IMR-90 (cell line): ENCODE results near the gene NOL4L. TPM values are rescaled to one million over a fixed set of nuclear protein-coding genes. Genes with fewer than 3 reads are reported as not detected.

ENCODE experiments used
- ATAC-seq: fragments of 200-7000 bp; cut with Tn5 transposase; 2 replicates; pipeline ENCODE4 v1.9.1; 2020; ENCODE audit warnings: low read depth, mild to moderate bottlenecking, moderate library complexity
- BruUV-seq: library from RNA; stranded (reverse); fragments of 400-500 nt; replicated peaks from 2 replicates; lab custom pipeline; 2021; lab: Mats Ljungman, UMichigan
- CTCF ChIA-PET: fragments of 300-600 bp; formaldehyde crosslinking; extraction: SDS; loops from one replicate; lab custom pipeline; 2021; ENCODE audit warnings: antibody characterized with exemption; lab: Yijun Ruan, JAX
- POLR2A ChIA-PET: fragments of 300-600 bp; sonication (Branson Sonifier 250); formaldehyde crosslinking; loops from one replicate; lab custom pipeline; 2022; ENCODE audit warnings: antibody characterized with exemption; ENCODE audit not compliant: unreplicated experiment; lab: Charles Lee
- DNase-seq: peaks from one replicate; pipeline ENCODE4 v3.0.0; 2013
- H2AFZ ChIP-seq: replicated peaks from 2 replicates; pipeline ENCODE3; 2013; ENCODE audit warnings: low read length, mild to moderate bottlenecking; ENCODE audit not compliant: poor library complexity
- H2AK5ac ChIP-seq: 2 replicates; pipeline ENCODE4 v1.6.1; 2013; ENCODE audit warnings: low read depth, low read length, inconsistent platforms
- H2AK9ac ChIP-seq: replicated peaks from 2 replicates; pipeline ENCODE3; 2013; ENCODE audit warnings: mild to moderate bottlenecking, low read depth, low read length, moderate library complexity; ENCODE audit not compliant: poor library complexity
- H2BK120ac ChIP-seq: 2 replicates; pipeline ENCODE4 v1.6.1; 2013; ENCODE audit warnings: low read depth, low read length, inconsistent platforms
- H2BK15ac ChIP-seq: 3 replicates; pipeline ENCODE4 v1.6.1; 2013; ENCODE audit warnings: low read depth, low read length, inconsistent platforms
- H2BK20ac ChIP-seq: 2 replicates; pipeline ENCODE4 v1.6.1; 2013; ENCODE audit warnings: low read depth, mild to moderate bottlenecking, inconsistent platforms, low read length, moderate library complexity
- H2BK5ac ChIP-seq: 2 replicates; pipeline ENCODE4 v1.6.1; 2013; ENCODE audit warnings: mild to moderate bottlenecking, low read depth, low read length, inconsistent platforms; ENCODE audit not compliant: poor library complexity, severe bottlenecking
- H3K14ac ChIP-seq: replicated peaks from 2 replicates; pipeline ENCODE4 v1.6.1; 2013; ENCODE audit warnings: low read depth, low read length, inconsistent platforms
- H3K18ac ChIP-seq: 2 replicates; pipeline ENCODE4 v1.6.1; 2013; ENCODE audit warnings: low read depth, low read length, control low read depth
- H3K23ac ChIP-seq: 2 replicates; pipeline ENCODE4 v1.6.1; 2013; ENCODE audit warnings: low read depth, low read length, inconsistent platforms
- H3K27ac ChIP-seq: 2 replicates; pipeline ENCODE4 v1.5.1; 2013; ENCODE audit warnings: mild to moderate bottlenecking, control low read depth, low read length; ENCODE audit not compliant: insufficient read depth
- H3K27me3 ChIP-seq: 2 replicates; pipeline ENCODE4 v1.6.1; 2013; ENCODE audit warnings: low read length; ENCODE audit not compliant: control insufficient read depth, insufficient read depth
- H3K36me3 ChIP-seq: 2 replicates; pipeline ENCODE4 v1.6.1; 2013; ENCODE audit warnings: low read length, mixed read lengths; ENCODE audit not compliant: control insufficient read depth, insufficient read depth
- H3K4ac ChIP-seq: 2 replicates; pipeline ENCODE4 v1.6.1; 2013; ENCODE audit warnings: low read depth, low read length, inconsistent platforms
- H3K4me1 ChIP-seq: 2 replicates; pipeline ENCODE4 v1.6.1; 2013; ENCODE audit warnings: low read length, mixed read lengths; ENCODE audit not compliant: control insufficient read depth, insufficient read depth
- H3K4me2 ChIP-seq: 2 replicates; pipeline ENCODE4 v1.6.1; 2013; ENCODE audit warnings: low read depth, mild to moderate bottlenecking, control low read depth, low read length, moderate library complexity
- H3K4me3 ChIP-seq: 2 replicates; pipeline ENCODE4 v1.5.1; 2013; ENCODE audit warnings: low read depth, mild to moderate bottlenecking, control low read depth, low read length, moderate library complexity; ENCODE audit not compliant: insufficient read depth
- H3K56ac ChIP-seq: 2 replicates; pipeline ENCODE4 v1.6.1; 2013; ENCODE audit warnings: low read length, inconsistent platforms; ENCODE audit not compliant: insufficient read depth; ENCODE audit errors: extremely low read depth
- H3K79me1 ChIP-seq, 2 experiments: 2 replicates each; pipeline ENCODE4 v1.6.1; 2013; ENCODE audit warnings: low read length in 2 of 2, inconsistent platforms in 1 of 2, low read depth in 1 of 2
- H3K9ac ChIP-seq: 2 replicates; pipeline ENCODE4 v1.6.1; 2013; ENCODE audit warnings: low read depth, low read length, control low read depth
- H3K9me1 ChIP-seq: 2 replicates; pipeline ENCODE4 v1.6.1; 2013; ENCODE audit warnings: low read length, inconsistent platforms; ENCODE audit not compliant: insufficient read depth
- H3K9me3 ChIP-seq: 2 replicates; pipeline ENCODE4 v1.6.1; 2013; ENCODE audit warnings: low read length; ENCODE audit not compliant: control insufficient read depth, insufficient read depth
- H4K20me1 ChIP-seq: 2 replicates; pipeline ENCODE4 v1.6.1; 2013; ENCODE audit warnings: low read length, inconsistent platforms; ENCODE audit not compliant: insufficient read depth
- H4K5ac ChIP-seq: 2 replicates; pipeline ENCODE4 v1.6.1; 2013; ENCODE audit warnings: mild to moderate bottlenecking, low read depth, low read length, control low read depth
- H4K8ac ChIP-seq, 2 experiments: 2 replicates each; pipeline ENCODE4 v1.6.1; 2013; ENCODE audit warnings: low read depth in 2 of 2, low read length in 2 of 2, control low read depth in 1 of 2, inconsistent platforms in 1 of 2
- H4K91ac ChIP-seq: 2 replicates; pipeline ENCODE4 v1.6.1; 2013; ENCODE audit warnings: low read depth, low read length, inconsistent platforms; ENCODE audit not compliant: insufficient read depth
- BHLHE40 ChIP-seq: fragments of 150-350 bp; IDR thresholded peaks from 2 replicates; pipeline ENCODE4 v1.6.1; 2016; ENCODE audit warnings: mild to moderate bottlenecking, low read depth, low read length
- CEBPB ChIP-seq: IDR thresholded peaks from 2 replicates; pipeline ENCODE4 v1.6.1; 2012; ENCODE audit warnings: low read depth, low read length, improper control_type of control experiment
- MAFK ChIP-seq: IDR thresholded peaks from 2 replicates; pipeline ENCODE4 v1.6.1; 2012; ENCODE audit warnings: low read depth, low read length, improper control_type of control experiment
- MAZ ChIP-seq: IDR thresholded peaks from 2 replicates; pipeline ENCODE4 v1.6.1; 2012; ENCODE audit warnings: low read depth, mild to moderate bottlenecking, low read length, improper control_type of control experiment, moderate library complexity, borderline replicate concordance
- MXI1 ChIP-seq: IDR thresholded peaks from 2 replicates; pipeline ENCODE4 v1.6.1; 2012; ENCODE audit warnings: low read depth, mild to moderate bottlenecking, low read length, moderate library complexity, borderline replicate concordance
- NFE2L2 ChIP-seq: fragments of 150-350 bp; IDR thresholded peaks from 2 replicates; pipeline ENCODE4 v1.6.1; 2016; ENCODE audit warnings: low read depth, mild to moderate bottlenecking, low read length
- POLR2A ChIP-seq: IDR thresholded peaks from 2 replicates; pipeline ENCODE4 v1.6.1; 2012; ENCODE audit warnings: mild to moderate bottlenecking, low read depth, low read length
- RAD21 ChIP-seq: IDR thresholded peaks from 2 replicates; pipeline ENCODE4 v1.6.1; 2012; ENCODE audit warnings: low read length, improper control_type of control experiment
- RCOR1 ChIP-seq: IDR thresholded peaks from 2 replicates; pipeline ENCODE4 v1.6.1; 2012; ENCODE audit warnings: mild to moderate bottlenecking, low read length, improper control_type of control experiment; ENCODE audit not compliant: insufficient replicate concordance
- RFX5 ChIP-seq: IDR thresholded peaks from 2 replicates; pipeline ENCODE4 v1.8.0; 2012; ENCODE audit warnings: low read depth, mild to moderate bottlenecking, low read length, moderate library complexity
- SMC3 ChIP-seq: fragments of 150-350 bp; IDR thresholded peaks from 2 replicates; pipeline ENCODE4 v1.6.1; 2016; ENCODE audit warnings: low read depth, mild to moderate bottlenecking, antibody characterized with exemption, low read length, moderate library complexity
- WGBS, 2 experiments: methylation state at CpG; one replicate each; pipeline versions ENCODE4 v1.1.5 to v1.1.7; 2013; ENCODE audit warnings: missing lambda C conversion rate in 2 of 2; ENCODE audit not compliant: insufficient read length in 1 of 2; ENCODE audit errors: extremely low coverage in 2 of 2; 5-methylcytosine and 5-hydroxymethylcytosine counted together
- dilution Hi-C: fragments of 300-500 bp; cut with HindIII; formaldehyde crosslinking; loops from one replicate; pipeline ENCODE4 v1.14.3; 2018; ENCODE audit warnings: low sequenced_read_pairs; ENCODE audit not compliant: unreplicated experiment
- in situ Hi-C: fragments of 300-500 bp; cut with MboI; formaldehyde crosslinking; loops from 3 replicates; pipeline ENCODE4 v1.14.3; 2019; ENCODE audit warnings: low sequenced_read_pairs, inconsistent platforms, mixed read lengths
- intact Hi-C: fragments of 100-400 bp; cut with micrococcal nuclease; formaldehyde crosslinking; loops from 2 replicates; pipeline ENCODE4 v1.10.0; 2022
- polyA plus RNA-seq, 3 experiments: library from polyadenylated mRNA; depleted of rRNA; stranded (reverse); fragments of >200 nt; gene quantifications; 2 replicates each; pipeline ENCODE4 v1.2.3, GENCODE V29; 2012; ENCODE audit warnings: low replicate concordance in 1 of 3
- total RNA-seq: library from RNA; depleted of rRNA; stranded (reverse); fragments of >200 nt; gene quantifications from 2 replicates; pipeline ENCODE4 v1.2.3, GENCODE V29; 2012
- TF ChIP-seq, protein P1 (sequence below): fragments of 150-350 bp; IDR thresholded peaks from 2 replicates; pipeline ENCODE4 v1.6.1; 2017; ENCODE audit warnings: mild to moderate bottlenecking, antibody characterized with exemption, low read length, low read depth
- TF ChIP-seq, protein P2 (sequence below): fragments of 150-350 bp; IDR thresholded peaks from 2 replicates; pipeline ENCODE4 v1.6.1; 2016; ENCODE audit warnings: low read depth, mild to moderate bottlenecking, low read length, moderate library complexity, borderline replicate concordance
- TF ChIP-seq, protein P3 (sequence below): conservative IDR thresholded peaks from 2 replicates; pipeline ENCODE4 v1.5.1; 2012; ENCODE audit warnings: mild to moderate bottlenecking, low read depth, low read length, improper control_type of control experiment

Gene NOL4L
- total and polyA plus RNA-seq, 2 of the 4 experiments (the other 2 are of a cell fraction): 4.7 to 13.3 TPM

DNA sequence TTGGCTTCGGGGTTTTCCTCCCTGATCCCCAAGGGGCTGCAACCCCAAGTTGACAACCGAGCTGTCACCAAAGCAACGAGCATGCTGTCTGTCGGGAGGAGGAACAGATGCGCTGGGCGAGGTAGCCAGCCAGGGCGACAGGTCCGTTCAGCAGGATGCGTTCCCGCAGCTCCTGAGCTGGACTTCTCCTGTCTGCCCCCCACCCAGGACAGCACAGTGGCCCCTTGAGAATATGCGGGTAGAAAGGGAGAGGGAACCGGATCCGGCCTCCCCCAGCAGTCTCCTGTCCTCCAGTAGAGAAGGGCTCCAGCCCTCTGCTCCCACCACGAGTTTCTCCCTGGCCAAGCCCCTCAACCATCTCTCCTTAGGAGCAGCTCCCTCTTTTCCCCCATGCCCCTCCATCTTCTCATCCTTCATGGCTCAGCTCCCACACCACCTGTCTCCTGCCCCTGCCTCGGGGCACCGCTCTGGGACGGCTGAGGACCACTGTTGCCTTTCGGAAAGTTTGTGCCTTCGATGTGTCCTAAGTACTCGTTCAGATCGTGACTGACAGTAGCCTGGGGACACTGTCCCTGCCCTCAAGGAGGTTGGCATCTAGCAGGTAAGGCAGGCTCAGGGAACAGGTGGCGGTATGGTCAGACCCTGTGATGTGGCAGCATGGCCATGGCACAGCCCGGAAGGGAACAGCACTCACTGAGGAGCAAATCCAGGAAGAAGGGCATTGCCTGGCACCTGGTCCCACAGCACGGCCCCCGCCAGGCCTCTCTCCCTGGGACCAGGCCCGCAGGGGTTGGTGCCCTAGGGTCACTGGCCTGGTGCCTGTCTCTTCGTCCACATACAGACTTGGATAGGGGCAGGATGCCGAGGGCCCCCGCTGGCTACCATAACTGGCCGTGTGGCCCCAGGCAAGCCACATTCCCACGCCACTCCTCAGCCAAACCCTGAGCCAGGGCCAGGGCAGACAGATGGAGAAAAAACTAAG, 130.7 kb downstream of the NOL4L start:
- BruUV-seq: no TSS peak
- in situ Hi-C loops: no loop called here
- H4K5ac ChIP-seq: no peak overlapping the region
- intact Hi-C loops: no loop called here
- ChIA-PET POLR2A (no interaction called here), CTCF (no interaction called here)
- no peak overlapping the region for H3K18ac ChIP-seq
- H2AK9ac ChIP-seq: no peak overlapping the region
- no peak overlapping the region for H4K91ac ChIP-seq
- no peak overlapping the region for H3K4me3 ChIP-seq
- peaks cover 34% of the 10 kb centered on the region for H4K20me1 ChIP-seq
- no peak overlapping the region for H3K4ac ChIP-seq
- no peak overlapping the region for H2AFZ ChIP-seq
- no peak overlapping the region for H3K56ac ChIP-seq
- H3K9me3 ChIP-seq: no peaks in the 10 kb centered on the region
- H3K4me1 ChIP-seq: peaks cover 11% of the 10 kb centered on the region
- no peaks in the 10 kb centered on the region for H3K27me3 ChIP-seq
- H3K27ac ChIP-seq: no peak overlapping the region
- peaks cover 34 to 45% of the 10 kb centered on the region in 2 experiments for H3K79me1 ChIP-seq
- H3K23ac ChIP-seq: no peak overlapping the region
- no peak overlapping the region for H3K4me2 ChIP-seq
- no peak overlapping the region for H2BK20ac ChIP-seq
- no peak for DNase-seq
- H2BK120ac ChIP-seq: no peak overlapping the region
- H4K8ac ChIP-seq: no peak overlapping the region
- H3K9ac ChIP-seq: no peak overlapping the region
- peaks cover 13% of the 10 kb centered on the region; the same call in 1 of the 2 replicates for H3K9me1 ChIP-seq
- no peak overlapping the region for H3K14ac ChIP-seq
- H2BK15ac ChIP-seq: no peak overlapping the region
- ATAC-seq: no peak
- dilution Hi-C loops: no loop called here
- peaks cover 58% of the 10 kb centered on the region for H3K36me3 ChIP-seq
- no peak overlapping the region for H2AK5ac ChIP-seq
- no peak overlapping the region for H2BK5ac ChIP-seq
- WGBS, 2 experiments: 87% methylated on average over 20 of the region's 31 CpGs; no CpG with 5 or more reads in 1 of the 2 experiments
- TF ChIP-seq, protein P1, sequence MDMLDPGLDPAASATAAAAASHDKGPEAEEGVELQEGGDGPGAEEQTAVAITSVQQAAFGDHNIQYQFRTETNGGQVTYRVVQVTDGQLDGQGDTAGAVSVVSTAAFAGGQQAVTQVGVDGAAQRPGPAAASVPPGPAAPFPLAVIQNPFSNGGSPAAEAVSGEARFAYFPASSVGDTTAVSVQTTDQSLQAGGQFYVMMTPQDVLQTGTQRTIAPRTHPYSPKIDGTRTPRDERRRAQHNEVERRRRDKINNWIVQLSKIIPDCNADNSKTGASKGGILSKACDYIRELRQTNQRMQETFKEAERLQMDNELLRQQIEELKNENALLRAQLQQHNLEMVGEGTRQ: no peak
- no peak for TF ChIP-seq MAZ
- no peak for TF ChIP-seq RAD21
- TF ChIP-seq SMC3: no peak
- no peak for TF ChIP-seq RFX5
- no peak for TF ChIP-seq MXI1
- TF ChIP-seq RCOR1: no peak
- TF ChIP-seq, protein P2, sequence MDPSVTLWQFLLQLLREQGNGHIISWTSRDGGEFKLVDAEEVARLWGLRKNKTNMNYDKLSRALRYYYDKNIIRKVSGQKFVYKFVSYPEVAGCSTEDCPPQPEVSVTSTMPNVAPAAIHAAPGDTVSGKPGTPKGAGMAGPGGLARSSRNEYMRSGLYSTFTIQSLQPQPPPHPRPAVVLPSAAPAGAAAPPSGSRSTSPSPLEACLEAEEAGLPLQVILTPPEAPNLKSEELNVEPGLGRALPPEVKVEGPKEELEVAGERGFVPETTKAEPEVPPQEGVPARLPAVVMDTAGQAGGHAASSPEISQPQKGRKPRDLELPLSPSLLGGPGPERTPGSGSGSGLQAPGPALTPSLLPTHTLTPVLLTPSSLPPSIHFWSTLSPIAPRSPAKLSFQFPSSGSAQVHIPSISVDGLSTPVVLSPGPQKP: no peak
- no peak for TF ChIP-seq POLR2A
- TF ChIP-seq, protein P3, sequence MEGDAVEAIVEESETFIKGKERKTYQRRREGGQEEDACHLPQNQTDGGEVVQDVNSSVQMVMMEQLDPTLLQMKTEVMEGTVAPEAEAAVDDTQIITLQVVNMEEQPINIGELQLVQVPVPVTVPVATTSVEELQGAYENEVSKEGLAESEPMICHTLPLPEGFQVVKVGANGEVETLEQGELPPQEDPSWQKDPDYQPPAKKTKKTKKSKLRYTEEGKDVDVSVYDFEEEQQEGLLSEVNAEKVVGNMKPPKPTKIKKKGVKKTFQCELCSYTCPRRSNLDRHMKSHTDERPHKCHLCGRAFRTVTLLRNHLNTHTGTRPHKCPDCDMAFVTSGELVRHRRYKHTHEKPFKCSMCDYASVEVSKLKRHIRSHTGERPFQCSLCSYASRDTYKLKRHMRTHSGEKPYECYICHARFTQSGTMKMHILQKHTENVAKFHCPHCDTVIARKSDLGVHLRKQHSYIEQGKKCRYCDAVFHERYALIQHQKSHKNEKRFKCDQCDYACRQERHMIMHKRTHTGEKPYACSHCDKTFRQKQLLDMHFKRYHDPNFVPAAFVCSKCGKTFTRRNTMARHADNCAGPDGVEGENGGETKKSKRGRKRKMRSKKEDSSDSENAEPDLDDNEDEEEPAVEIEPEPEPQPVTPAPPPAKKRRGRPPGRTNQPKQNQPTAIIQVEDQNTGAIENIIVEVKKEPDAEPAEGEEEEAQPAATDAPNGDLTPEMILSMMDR: no peak
- no peak for TF ChIP-seq CEBPB
- TF ChIP-seq MAFK: no peak
- no peak for TF ChIP-seq NFE2L2
- TF ChIP-seq BHLHE40: no peak
